Measurements from ENCODE around the gene DIRAS3.
"Not testable (repeated sequence)": the region's sequence is repeated elsewhere in the genome, so short reads cannot be mapped to it uniquely, and the experiment has no call there.

Gene DIRAS3

GRCh38 chr1:68024635-68025338, 25.6 kb downstream of the DIRAS3 start:
- no peak for DNase-seq

- no peak for DNase-seq
These were observed 34.0 kb downstream of the DIRAS3 start for GRCh38 chr1:68016381-68016780.

GRCh38 chr1:68015971-68016370, 34.5 kb downstream of the DIRAS3 start:
- DNase-seq, result no peak

- no peak for DNase-seq
These were observed 35.1 kb downstream of the DIRAS3 start for GRCh38 chr1:68015369-68015768.

- DNase-seq, result no peak
These were observed 37.1 kb downstream of the DIRAS3 start for GRCh38 chr1:68013351-68013750.

- peak in 1 of 51 donors; percentile 77 for DNase-seq
These were observed 38.6 kb downstream of the DIRAS3 start for GRCh38 chr1:68011657-68012375.

GRCh38 chr1:68010543-68010942, 39.9 kb downstream of the DIRAS3 start:
- no peak for DNase-seq

GRCh38 chr1:68010090-68010489, 40.3 kb downstream of the DIRAS3 start:
- DNase-seq, result no peak

GRCh38 chr1:68003626-68004025, 46.8 kb downstream of the DIRAS3 start:
- DNase-seq, result not testable (repeated sequence)

GRCh38 chr1:68000191-68000590, 50.2 kb downstream of the DIRAS3 start:
- DNase-seq, result no peak

- no peak for DNase-seq
These were observed 52.7 kb downstream of the DIRAS3 start for GRCh38 chr1:67997746-67998145.
